Osteocyte (in vitro differentiated cells): ENCODE results near the gene SPI1. TPM values are rescaled to one million over a fixed set of nuclear protein-coding genes. Genes with fewer than 3 reads are reported as not detected.
"Not testable (repeated sequence)": the region's sequence is repeated elsewhere in the genome, so short reads cannot be mapped to it uniquely, and the experiment has no call there.

ENCODE experiments used
- DNase-seq: peaks from one replicate; pipeline ENCODE4 v3.0.0; 2021; ENCODE audit warnings: mixed read lengths; ENCODE audit not compliant: unreplicated experiment; ENCODE audit errors: extremely low spot score
- H3K27ac Mint-ChIP-seq: one replicate; pipeline ENCODE4 v1.8.0; 2021; ENCODE audit warnings: mild to moderate bottlenecking, mixed read lengths; ENCODE audit not compliant: unreplicated experiment
- H3K27me3 Mint-ChIP-seq: one replicate; pipeline ENCODE4 v1.8.0; 2021; ENCODE audit warnings: mixed read lengths; ENCODE audit not compliant: unreplicated experiment
- H3K36me3 Mint-ChIP-seq: one replicate; pipeline ENCODE4 v1.8.0; 2021; ENCODE audit warnings: mixed read lengths; ENCODE audit not compliant: unreplicated experiment
- H3K4me1 Mint-ChIP-seq: one replicate; pipeline ENCODE4 v1.8.0; 2021; ENCODE audit warnings: mixed read lengths; ENCODE audit not compliant: unreplicated experiment
- H3K4me3 Mint-ChIP-seq: one replicate; pipeline ENCODE4 v1.8.0; 2021; ENCODE audit warnings: mild to moderate bottlenecking, moderate library complexity, mixed read lengths; ENCODE audit not compliant: unreplicated experiment
- H3K9me3 Mint-ChIP-seq: one replicate; pipeline ENCODE4 v1.8.0; 2021; ENCODE audit warnings: mixed read lengths; ENCODE audit not compliant: unreplicated experiment
- total RNA-seq: library from RNA; stranded (reverse); gene quantifications from 2 replicates; pipeline ENCODE4 v1.2.1, GENCODE V29; 2021
- TF ChIP-seq, protein P1 (sequence below): fragments of 200-600 bp; sonication (generic); IDR thresholded peaks from 2 replicates; pipeline ENCODE4 v1.5.0; 2021; ENCODE audit warnings: antibody characterized with exemption, mild to moderate bottlenecking, moderate library complexity

The SPI1 gene
- total RNA-seq, 1 donor from 2014 or later, result not detected

DNA sequence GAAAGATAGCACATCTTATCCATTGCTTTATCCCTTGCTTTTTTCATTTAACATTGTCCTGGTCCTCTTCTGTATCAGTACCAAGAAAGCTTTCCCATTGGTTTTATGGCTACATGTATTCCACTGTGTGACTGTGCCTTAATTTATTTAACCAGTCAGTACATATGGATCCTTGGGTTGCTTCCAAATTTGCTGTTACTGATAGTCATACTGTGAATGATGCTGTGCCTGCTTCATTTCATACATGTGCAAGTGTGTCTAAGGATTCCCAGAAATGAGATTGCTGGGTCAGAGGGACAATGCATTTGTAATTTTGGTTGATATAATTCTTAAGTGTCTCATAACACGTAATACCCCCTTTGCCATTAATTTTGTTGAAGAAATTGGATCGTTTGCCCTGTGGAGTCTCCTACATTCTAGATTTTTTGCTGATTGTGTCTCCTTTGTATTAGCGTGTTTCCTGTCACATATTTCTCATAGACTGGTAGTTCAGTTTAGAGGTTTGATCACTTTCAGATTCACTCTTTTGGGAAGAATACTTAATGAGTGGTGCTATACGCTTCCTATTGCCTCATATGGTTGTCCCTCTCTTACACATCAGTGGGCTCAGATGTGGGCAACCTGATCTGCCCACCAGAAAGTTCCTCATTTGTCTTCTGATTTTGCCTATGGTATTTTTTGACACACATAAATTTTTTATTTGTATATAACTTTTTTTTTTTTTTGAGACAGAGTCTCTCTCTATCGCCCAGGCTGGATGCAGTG, 61.1 kb downstream of the SPI1 start:
- no peaks in the 10 kb centered on the region for H3K4me1 Mint-ChIP-seq
- no peak overlapping the region for H3K4me3 Mint-ChIP-seq
- H3K27me3 Mint-ChIP-seq, result no peaks in the 10 kb centered on the region
- TF ChIP-seq, protein P1, sequence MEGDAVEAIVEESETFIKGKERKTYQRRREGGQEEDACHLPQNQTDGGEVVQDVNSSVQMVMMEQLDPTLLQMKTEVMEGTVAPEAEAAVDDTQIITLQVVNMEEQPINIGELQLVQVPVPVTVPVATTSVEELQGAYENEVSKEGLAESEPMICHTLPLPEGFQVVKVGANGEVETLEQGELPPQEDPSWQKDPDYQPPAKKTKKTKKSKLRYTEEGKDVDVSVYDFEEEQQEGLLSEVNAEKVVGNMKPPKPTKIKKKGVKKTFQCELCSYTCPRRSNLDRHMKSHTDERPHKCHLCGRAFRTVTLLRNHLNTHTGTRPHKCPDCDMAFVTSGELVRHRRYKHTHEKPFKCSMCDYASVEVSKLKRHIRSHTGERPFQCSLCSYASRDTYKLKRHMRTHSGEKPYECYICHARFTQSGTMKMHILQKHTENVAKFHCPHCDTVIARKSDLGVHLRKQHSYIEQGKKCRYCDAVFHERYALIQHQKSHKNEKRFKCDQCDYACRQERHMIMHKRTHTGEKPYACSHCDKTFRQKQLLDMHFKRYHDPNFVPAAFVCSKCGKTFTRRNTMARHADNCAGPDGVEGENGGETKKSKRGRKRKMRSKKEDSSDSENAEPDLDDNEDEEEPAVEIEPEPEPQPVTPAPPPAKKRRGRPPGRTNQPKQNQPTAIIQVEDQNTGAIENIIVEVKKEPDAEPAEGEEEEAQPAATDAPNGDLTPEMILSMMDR, result no peak
- H3K36me3 Mint-ChIP-seq, result peaks cover 38% of the 10 kb centered on the region
- H3K27ac Mint-ChIP-seq, result no peak overlapping the region
- no peak for DNase-seq
- H3K9me3 Mint-ChIP-seq, result no peaks in the 10 kb centered on the region

DNA sequence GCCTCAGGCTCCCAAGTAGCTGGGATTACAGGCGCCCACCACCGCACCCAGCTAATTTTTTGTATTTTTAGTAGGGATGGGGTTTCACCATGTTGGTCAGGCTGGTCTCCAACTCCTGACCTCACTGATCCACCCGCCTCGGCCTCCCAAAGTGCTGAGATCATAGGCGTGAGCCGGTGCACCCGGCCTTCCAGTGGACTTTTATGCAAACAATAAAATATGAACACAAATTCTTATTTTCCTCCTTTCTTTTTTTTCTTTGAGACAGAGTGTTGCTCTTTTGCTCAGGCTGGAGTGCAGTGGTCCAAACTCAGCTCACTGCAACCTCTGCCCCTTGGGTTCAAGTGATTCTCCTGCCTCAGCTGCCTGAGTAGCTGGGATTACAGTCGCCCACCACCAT, 61.8 kb downstream of the SPI1 start:
- DNase-seq, H3K27me3 Mint-ChIP-seq, H3K4me3 Mint-ChIP-seq, H3K4me1 Mint-ChIP-seq, H3K27ac Mint-ChIP-seq, H3K9me3 Mint-ChIP-seq: not testable (repeated sequence)
- H3K36me3 Mint-ChIP-seq, result peaks cover 33% of the 10 kb centered on the region

DNA sequence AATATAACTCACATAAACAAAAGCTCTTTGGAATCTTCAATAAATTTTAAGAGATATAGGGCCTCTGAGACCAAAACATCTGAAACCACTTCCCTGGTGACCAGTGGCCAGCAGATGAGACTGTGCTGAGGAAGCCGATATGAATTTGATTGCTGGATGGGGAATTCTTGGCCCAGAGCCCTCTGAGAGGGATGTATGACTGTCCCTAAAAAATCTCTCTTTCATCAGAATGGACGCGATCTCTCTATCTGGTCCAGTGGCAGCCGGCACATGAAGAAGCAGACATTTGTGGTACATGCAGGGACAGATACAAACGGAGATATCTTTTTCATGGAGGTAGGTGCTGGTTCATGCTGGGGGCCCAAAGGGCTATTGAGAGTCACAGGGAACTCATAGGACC, 63.4 kb downstream of the SPI1 start:
- Mint-ChIP-seq H3K4me1 (no peaks in the 10 kb centered on the region), H3K4me3 (no peak overlapping the region), H3K27ac (no peak overlapping the region), H3K9me3 (no peaks in the 10 kb centered on the region), H3K27me3 (no peaks in the 10 kb centered on the region), H3K36me3 (peaks cover 36% of the 10 kb centered on the region)
- TF ChIP-seq, protein P1, result no peak
- DNase-seq, result no peak

DNA sequence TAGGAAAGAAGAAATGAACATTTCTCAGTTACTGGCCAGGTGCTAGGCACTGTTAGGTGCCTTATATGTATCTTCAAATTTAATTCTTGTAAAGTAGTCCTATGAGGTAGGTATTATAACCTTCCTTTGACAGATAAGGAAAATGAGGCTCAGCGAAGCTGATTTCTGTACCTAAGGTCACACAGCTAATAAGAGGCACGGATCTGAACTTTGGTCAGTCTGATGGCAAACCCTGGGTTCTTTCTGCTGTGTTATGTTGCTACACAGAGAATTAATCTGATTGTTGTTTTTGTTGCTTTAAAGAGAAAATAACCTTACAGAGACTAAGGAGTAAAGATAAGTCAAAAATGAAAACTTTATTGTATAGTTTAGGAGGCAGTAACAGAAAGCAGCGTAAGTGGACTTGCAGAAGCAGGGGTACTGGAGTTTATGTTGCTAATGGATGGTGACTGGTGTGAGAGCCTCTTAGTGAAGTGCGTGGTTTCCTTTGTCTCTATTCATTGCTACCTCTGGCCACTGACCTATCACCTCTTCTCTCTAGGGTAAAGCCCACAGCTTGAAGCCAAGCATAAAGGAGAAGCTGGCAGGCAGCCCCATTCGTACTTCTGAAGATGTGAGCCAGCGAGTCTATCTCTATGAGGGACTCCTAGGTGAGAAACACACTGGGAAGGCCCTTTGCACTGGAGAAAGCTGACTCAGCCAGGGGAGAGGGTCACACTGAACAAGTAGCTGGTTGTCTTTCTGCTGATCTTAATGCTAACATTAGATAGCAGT, 70.1 kb downstream of the SPI1 start:
- Mint-ChIP-seq H3K4me1 (peaks cover 5% of the 10 kb centered on the region), H3K36me3 (peaks cover 45% of the 10 kb centered on the region), H3K27ac (no peak overlapping the region), H3K27me3 (no peaks in the 10 kb centered on the region), H3K4me3 (no peak overlapping the region), H3K9me3 (no peaks in the 10 kb centered on the region)
- no peak for DNase-seq
- TF ChIP-seq, protein P1, result no peak

DNA sequence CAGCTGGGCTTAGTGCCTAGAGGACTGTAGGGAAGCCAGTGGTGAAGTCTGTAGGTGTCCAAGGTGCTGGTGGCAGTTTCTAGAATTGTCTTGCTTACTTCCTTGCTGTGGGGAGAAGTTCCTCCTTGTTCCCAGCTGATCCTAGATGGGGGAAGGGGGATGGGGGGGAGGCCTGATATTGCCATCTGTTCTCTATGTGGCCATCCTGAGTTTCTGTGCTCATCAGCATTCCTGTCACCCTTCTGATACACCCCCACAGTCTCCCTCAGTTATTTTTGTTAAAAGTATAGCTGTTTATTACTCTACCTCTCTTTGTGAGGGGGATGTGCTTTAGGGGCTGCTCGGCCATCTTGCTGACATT, 71.9 kb downstream of the SPI1 start:
- peaks cover 57% of the 10 kb centered on the region for H3K36me3 Mint-ChIP-seq
- H3K27me3 Mint-ChIP-seq, result no peaks in the 10 kb centered on the region
- no peak for DNase-seq
- no peak overlapping the region for H3K4me3 Mint-ChIP-seq
- H3K9me3 Mint-ChIP-seq, result peaks cover 6% of the 10 kb centered on the region
- no peak overlapping the region for H3K27ac Mint-ChIP-seq
- TF ChIP-seq, protein P1, result no peak
- H3K4me1 Mint-ChIP-seq, result peaks cover 5% of the 10 kb centered on the region
